ENCODE results near the gene SLC49A3. TPM values are rescaled to one million over a fixed set of nuclear protein-coding genes. Genes with fewer than 3 reads are reported as not detected.

Gene SLC49A3
- total and polyA plus RNA-seq, 2 of the 13 experiments (the other 11 are each of a cell fraction or from before 2014, with no cell fraction given): 0.07 to 0.17 TPM

- TF ChIP-seq TFE3 (CRISPR knock-in tag; IDR thresholded peaks at IDR 0.05): no peak
- no peak for TF ChIP-seq TOE1 (CRISPR knock-in tag; IDR thresholded peaks at IDR 0.05)
- TF ChIP-seq ATM (IDR thresholded peaks at IDR 0.05; ENCODE audit: borderline replicate concordance): no peak
- peak; percentile 90 for TF ChIP-seq TCF7 (IDR thresholded peaks at IDR 0.05; ENCODE audit: low read depth)
- TF ChIP-seq ASH2L (IDR thresholded peaks at IDR 0.05; ENCODE audit: insufficient read length, low read depth, low read length): no peak
- TF ChIP-seq GMEB1 (CRISPR knock-in tag; IDR thresholded peaks at IDR 0.05; ENCODE audit: borderline replicate concordance): no peak
- TF ChIP-seq ZNF496 (CRISPR knock-in tag; IDR thresholded peaks at IDR 0.05; ENCODE audit: insufficient replicate concordance): no peak
- no peak for TF ChIP-seq ZBTB4 (CRISPR knock-in tag; IDR thresholded peaks at IDR 0.05; ENCODE audit: borderline replicate concordance)
- no peak for TF ChIP-seq JDP2 (CRISPR knock-in tag; IDR thresholded peaks at IDR 0.05; ENCODE audit: borderline replicate concordance)
- TF ChIP-seq ZNF138 (CRISPR knock-in tag; IDR thresholded peaks at IDR 0.05; ENCODE audit: low read depth): no peak
- no peak for TF ChIP-seq BCLAF1 (IDR thresholded peaks at IDR 0.05)
- peak; percentile 73 for TF ChIP-seq GATAD2A (CRISPR knock-in tag; IDR thresholded peaks at IDR 0.05)
- TF ChIP-seq HOXD1 (CRISPR knock-in tag; IDR thresholded peaks at IDR 0.05): no peak
- TF ChIP-seq ZFP36L2 (CRISPR knock-in tag; IDR thresholded peaks at IDR 0.05): no peak
- no peak; the same call in 1 of the 2 replicates for TF ChIP-seq THAP9 (CRISPR knock-in tag; IDR thresholded peaks at IDR 0.05; ENCODE audit: borderline replicate concordance)
Observed at GRCh38 chr4:658681-659667, 30.0 kb downstream of the SLC49A3 start (continued).
